Keratinocyte (primary cell): ENCODE results near the gene GUCY2C. TPM values are rescaled to one million over a fixed set of nuclear protein-coding genes. Genes with fewer than 3 reads are reported as not detected.

Source experiments
- DNase-seq: peaks from one replicate; pipeline ENCODE4 v3.0.0-alpha.2; 2011; ENCODE audit warnings: low read depth, missing footprints, low spot score
- FAIRE-seq: peaks from 2 replicates; lab custom pipeline; 2011; peaks lifted over from hg19 to GRCh38; lab: Jason Lieb, UNC
- H2AFZ ChIP-seq: 2 replicates; pipeline ENCODE4 v1.6.0; 2012; ENCODE audit warnings: low read length, control low read depth, inconsistent platforms; ENCODE audit not compliant: control insufficient read depth
- H3K27ac ChIP-seq: 2 replicates; pipeline ENCODE4 v1.5.1; 2011; ENCODE audit warnings: low read length; ENCODE audit not compliant: control insufficient read depth, insufficient read depth
- H3K27me3 ChIP-seq: 3 replicates; pipeline ENCODE4 v1.6.0; 2011; ENCODE audit warnings: low read length; ENCODE audit not compliant: control insufficient read depth, insufficient read depth; ENCODE audit errors: extremely low read depth
- H3K36me3 ChIP-seq, 2 experiments: 2 replicates in 1 of 2; 3 replicates in 1 of 2; pipeline ENCODE4 v1.5.1; 2011; ENCODE audit warnings: low read length in 2 of 2, mild to moderate bottlenecking in 1 of 2; ENCODE audit not compliant: control insufficient read depth in 2 of 2, insufficient read depth in 2 of 2; ENCODE audit errors: extremely low read depth in 1 of 2
- H3K4me1 ChIP-seq: 3 replicates; pipeline ENCODE4 v1.5.1; 2011; ENCODE audit warnings: low read length; ENCODE audit not compliant: control insufficient read depth, insufficient read depth; ENCODE audit errors: extremely low read depth
- H3K4me2 ChIP-seq: 3 replicates; pipeline ENCODE4 v1.6.0; 2011; ENCODE audit warnings: low read depth, low read length; ENCODE audit not compliant: control insufficient read depth, insufficient read depth; ENCODE audit errors: extremely low read depth
- H3K4me3 ChIP-seq, 3 experiments: fragments of 200-600 bp in 1 of 3; sonication (generic) in 1 of 3; 2 replicates in 2 of 3; 3 replicates in 1 of 3; pipeline ENCODE4 v1.5.1; 2011 to 2016; ENCODE audit warnings: low read length in 3 of 3, mild to moderate bottlenecking in 3 of 3, control low read depth in 2 of 3, inconsistent platforms in 1 of 3, low read depth in 1 of 3, mixed read lengths in 1 of 3, mixed run types in 1 of 3, moderate library complexity in 1 of 3; ENCODE audit not compliant: control insufficient read depth in 2 of 3, insufficient read depth in 2 of 3; ENCODE audit errors: extremely low read depth in 1 of 3
- H3K79me2 ChIP-seq: 2 replicates; pipeline ENCODE4 v1.6.0; 2012; ENCODE audit warnings: low read length; ENCODE audit not compliant: control insufficient read depth, insufficient read depth
- H3K9ac ChIP-seq: 3 replicates; pipeline ENCODE4 v1.6.0; 2011; ENCODE audit warnings: low read length; ENCODE audit not compliant: control insufficient read depth, insufficient read depth; ENCODE audit errors: extremely low read depth
- H3K9me1 ChIP-seq: 3 replicates; pipeline ENCODE4 v1.6.0; 2011; ENCODE audit warnings: low read length; ENCODE audit not compliant: control insufficient read depth, insufficient read depth; ENCODE audit errors: extremely low read depth
- H3K9me3 ChIP-seq: 2 replicates; pipeline ENCODE4 v1.5.1; 2012; ENCODE audit warnings: low read depth, low read length; ENCODE audit not compliant: control insufficient read depth
- H4K20me1 ChIP-seq: 3 replicates; pipeline ENCODE4 v1.6.0; 2011; ENCODE audit warnings: low read length; ENCODE audit not compliant: control insufficient read depth, insufficient read depth; ENCODE audit errors: extremely low read depth
- CTCF ChIP-seq, 3 experiments: IDR thresholded peaks in 1 of 3; conservative IDR thresholded peaks in 1 of 3; optimal IDR thresholded peaks in 1 of 3; 2 replicates in 2 of 3; 3 replicates in 1 of 3; pipeline versions ENCODE3 to v1.5.1; 2011; ENCODE audit warnings: low read length in 3 of 3, mild to moderate bottlenecking in 3 of 3, moderate library complexity in 2 of 3, control low read depth in 1 of 3, inconsistent platforms in 1 of 3; ENCODE audit not compliant: insufficient read depth in 2 of 3; ENCODE audit errors: extremely low read depth in 1 of 3
- EZH2 ChIP-seq: IDR thresholded peaks from one replicate; pipeline ENCODE4 v1.6.1; 2012; ENCODE audit warnings: inconsistent platforms, mild to moderate bottlenecking, low read length, moderate library complexity
- dilution Hi-C: fragments of 300-500 bp; cut with MboI; formaldehyde crosslinking; loops from one replicate; pipeline ENCODE4 v1.7.0; 2020; ENCODE audit warnings: low sequenced_read_pairs; ENCODE audit not compliant: extremely low pct_ligation_motif_present
- polyA plus RNA-seq, 5 experiments: library from polyadenylated mRNA; depleted of rRNA in 3 of 5; stranded (reverse) in 3 of 5; stranded (forward) in 1 of 5; unstranded in 1 of 5; fragments of >200 nt; gene quantifications; 1 replicate in 1 of 5; 2 replicates in 3 of 5; 3 replicates in 1 of 5; pipeline versions ENCODE4 v1.2.1 to v1.2.3, GENCODE V29; 2011 to 2012; ENCODE audit warnings: missing spikeins in 2 of 5, low read depth in 1 of 5, low replicate concordance in 1 of 5

The GUCY2C gene
- polyA plus RNA-seq, 1 donor (not counting 4 experiments of a cell fraction or from before 2014, with no cell fraction given), result 0.03 TPM

GRCh38 chr12:14681625-14682024 lies 14.8 kb downstream of the GUCY2C start:
- H3K9ac ChIP-seq, result no peak overlapping the region
- FAIRE-seq (no peak), DNase-seq (no peak)
- H4K20me1 ChIP-seq, result no peaks in the 10 kb centered on the region
- no peaks in the 10 kb centered on the region for H3K9me3 ChIP-seq
- no peak overlapping the region for H2AFZ ChIP-seq
- H3K9me1 ChIP-seq, result no peaks in the 10 kb centered on the region
- no peak overlapping the region for H3K27ac ChIP-seq
- no peaks in the 10 kb centered on the region for H3K4me1 ChIP-seq
- H3K4me3 ChIP-seq, result no peak overlapping the region
- dilution Hi-C loops, result no loop called here
- H3K79me2 ChIP-seq, result no peaks in the 10 kb centered on the region
- no peaks in the 10 kb centered on the region for H3K27me3 ChIP-seq
- no peaks in the 10 kb centered on the region for H3K36me3 ChIP-seq
- TF ChIP-seq EZH2, result no peak
- no peak for TF ChIP-seq CTCF (optimal IDR thresholded peaks at IDR 0.05 in 1 of 3, IDR thresholded peaks at IDR 0.05 in 1 of 3, conservative IDR thresholded peaks at IDR 0.05 in 1 of 3; ENCODE audit: extremely low read depth in 1 of 3, insufficient read depth in 2 of 3, low read length in 3 of 3)
- no peak overlapping the region for H3K4me2 ChIP-seq

- dilution Hi-C loops, result no loop called here
- no peak for TF ChIP-seq CTCF (optimal IDR thresholded peaks at IDR 0.05 in 1 of 3, IDR thresholded peaks at IDR 0.05 in 1 of 3, conservative IDR thresholded peaks at IDR 0.05 in 1 of 3; ENCODE audit: extremely low read depth in 1 of 3, insufficient read depth in 2 of 3, low read length in 3 of 3)
- no peaks in the 10 kb centered on the region for H3K79me2 ChIP-seq
- H4K20me1 ChIP-seq, result no peaks in the 10 kb centered on the region
- H3K9me1 ChIP-seq, result no peaks in the 10 kb centered on the region
- H2AFZ ChIP-seq, result no peak overlapping the region
- no peaks in the 10 kb centered on the region for H3K27me3 ChIP-seq
- no peak for DNase-seq
- no peak overlapping the region for H3K4me3 ChIP-seq
- H3K9ac ChIP-seq, result no peak overlapping the region
- no peak overlapping the region for H3K27ac ChIP-seq
- no peak for FAIRE-seq
- H3K9me3 ChIP-seq, result no peaks in the 10 kb centered on the region
- no peaks in the 10 kb centered on the region for H3K4me1 ChIP-seq
- no peaks in the 10 kb centered on the region for H3K36me3 ChIP-seq
- H3K4me2 ChIP-seq, result no peak overlapping the region
Observed at GRCh38 chr12:14681190-14681589, 15.2 kb downstream of the GUCY2C start.
